ENCODE results near the gene PLAAT3. TPM values are rescaled to one million over a fixed set of nuclear protein-coding genes. Genes with fewer than 3 reads are reported as not detected.

PLAAT3 gene
- total RNA-seq, 1 experiment from 2014 or later: 32.6 TPM

DNA sequence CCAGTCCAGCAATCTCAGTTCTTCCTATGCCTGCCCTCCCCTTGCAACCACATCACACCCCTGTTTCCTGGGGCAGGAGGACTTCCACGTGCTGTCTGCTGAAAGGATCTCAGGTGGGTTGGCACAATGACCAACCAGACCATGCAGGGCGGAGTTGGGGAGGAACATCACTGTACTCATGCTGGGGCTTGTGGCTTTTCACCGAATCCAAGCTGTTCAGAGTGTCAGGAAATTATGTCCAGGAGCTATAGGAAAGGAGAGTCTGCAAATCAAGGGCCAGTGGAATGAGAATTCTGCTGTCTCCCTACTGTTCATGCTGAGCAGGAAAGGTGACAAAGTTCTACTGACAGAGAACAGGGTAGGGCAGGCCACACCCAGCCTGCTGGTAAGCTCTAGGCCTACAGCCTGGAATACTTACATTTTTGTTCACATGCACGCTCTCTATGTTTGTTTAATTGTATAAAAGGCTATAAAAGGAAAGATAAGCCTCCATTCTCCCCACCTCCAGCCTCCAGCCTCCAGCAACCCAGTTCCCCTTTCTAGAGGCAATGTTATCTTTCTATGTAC, 49.4 kb downstream of the PLAAT3 start:
- H3K9me3 ChIP-seq (ENCODE audit: control insufficient read depth, insufficient read depth, low read depth, low read length): no peaks in the 10 kb centered on the region
- in situ Hi-C loops (cut with HindIII; ENCODE audit: low pct_unique_long_range_greater_than_20kb, low sequenced_read_pairs) (no loop called here), intact Hi-C loops (cut with micrococcal nuclease; ENCODE audit: unreplicated experiment) (no loop called here)
- no peak overlapping the region for H3K27ac ChIP-seq (ENCODE audit: low read length)
- ChIA-PET CTCF (no interaction called here), POLR2A (no interaction called here)
- DNase-seq (ENCODE audit: low read depth, low spot score) (no peak), ATAC-seq (no peak)
- H3K4me1 ChIP-seq (ENCODE audit: control insufficient read depth, insufficient read depth, low read length): peaks cover 7% of the 10 kb centered on the region
- no peaks in the 10 kb centered on the region for H3K36me3 ChIP-seq (ENCODE audit: control insufficient read depth, insufficient read depth, low read length)
- H3K27me3 ChIP-seq (ENCODE audit: control insufficient read depth, insufficient read depth, low read length): no peaks in the 10 kb centered on the region
- no TSS peak for BruUV-seq (replicated peaks)
- H3K4me3 ChIP-seq (ENCODE audit: low read depth in 2 of 2, low read length in 2 of 2): no peak overlapping the region
- TF ChIP-seq SIN3A (IDR thresholded peaks at IDR 0.05; ENCODE audit: borderline replicate concordance, insufficient read depth, low read depth, low read length): no peak
- no peak for TF ChIP-seq POLR2AphosphoS5 (IDR thresholded peaks at IDR 0.05; ENCODE audit: low read depth, low read length)
- TF ChIP-seq, protein P1, sequence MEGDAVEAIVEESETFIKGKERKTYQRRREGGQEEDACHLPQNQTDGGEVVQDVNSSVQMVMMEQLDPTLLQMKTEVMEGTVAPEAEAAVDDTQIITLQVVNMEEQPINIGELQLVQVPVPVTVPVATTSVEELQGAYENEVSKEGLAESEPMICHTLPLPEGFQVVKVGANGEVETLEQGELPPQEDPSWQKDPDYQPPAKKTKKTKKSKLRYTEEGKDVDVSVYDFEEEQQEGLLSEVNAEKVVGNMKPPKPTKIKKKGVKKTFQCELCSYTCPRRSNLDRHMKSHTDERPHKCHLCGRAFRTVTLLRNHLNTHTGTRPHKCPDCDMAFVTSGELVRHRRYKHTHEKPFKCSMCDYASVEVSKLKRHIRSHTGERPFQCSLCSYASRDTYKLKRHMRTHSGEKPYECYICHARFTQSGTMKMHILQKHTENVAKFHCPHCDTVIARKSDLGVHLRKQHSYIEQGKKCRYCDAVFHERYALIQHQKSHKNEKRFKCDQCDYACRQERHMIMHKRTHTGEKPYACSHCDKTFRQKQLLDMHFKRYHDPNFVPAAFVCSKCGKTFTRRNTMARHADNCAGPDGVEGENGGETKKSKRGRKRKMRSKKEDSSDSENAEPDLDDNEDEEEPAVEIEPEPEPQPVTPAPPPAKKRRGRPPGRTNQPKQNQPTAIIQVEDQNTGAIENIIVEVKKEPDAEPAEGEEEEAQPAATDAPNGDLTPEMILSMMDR (IDR thresholded peaks at IDR 0.05): no peak
- TF ChIP-seq TCF7L2 (IDR thresholded peaks at IDR 0.05; ENCODE audit: low read depth, low read length): no peak
- TF ChIP-seq, protein P2, sequence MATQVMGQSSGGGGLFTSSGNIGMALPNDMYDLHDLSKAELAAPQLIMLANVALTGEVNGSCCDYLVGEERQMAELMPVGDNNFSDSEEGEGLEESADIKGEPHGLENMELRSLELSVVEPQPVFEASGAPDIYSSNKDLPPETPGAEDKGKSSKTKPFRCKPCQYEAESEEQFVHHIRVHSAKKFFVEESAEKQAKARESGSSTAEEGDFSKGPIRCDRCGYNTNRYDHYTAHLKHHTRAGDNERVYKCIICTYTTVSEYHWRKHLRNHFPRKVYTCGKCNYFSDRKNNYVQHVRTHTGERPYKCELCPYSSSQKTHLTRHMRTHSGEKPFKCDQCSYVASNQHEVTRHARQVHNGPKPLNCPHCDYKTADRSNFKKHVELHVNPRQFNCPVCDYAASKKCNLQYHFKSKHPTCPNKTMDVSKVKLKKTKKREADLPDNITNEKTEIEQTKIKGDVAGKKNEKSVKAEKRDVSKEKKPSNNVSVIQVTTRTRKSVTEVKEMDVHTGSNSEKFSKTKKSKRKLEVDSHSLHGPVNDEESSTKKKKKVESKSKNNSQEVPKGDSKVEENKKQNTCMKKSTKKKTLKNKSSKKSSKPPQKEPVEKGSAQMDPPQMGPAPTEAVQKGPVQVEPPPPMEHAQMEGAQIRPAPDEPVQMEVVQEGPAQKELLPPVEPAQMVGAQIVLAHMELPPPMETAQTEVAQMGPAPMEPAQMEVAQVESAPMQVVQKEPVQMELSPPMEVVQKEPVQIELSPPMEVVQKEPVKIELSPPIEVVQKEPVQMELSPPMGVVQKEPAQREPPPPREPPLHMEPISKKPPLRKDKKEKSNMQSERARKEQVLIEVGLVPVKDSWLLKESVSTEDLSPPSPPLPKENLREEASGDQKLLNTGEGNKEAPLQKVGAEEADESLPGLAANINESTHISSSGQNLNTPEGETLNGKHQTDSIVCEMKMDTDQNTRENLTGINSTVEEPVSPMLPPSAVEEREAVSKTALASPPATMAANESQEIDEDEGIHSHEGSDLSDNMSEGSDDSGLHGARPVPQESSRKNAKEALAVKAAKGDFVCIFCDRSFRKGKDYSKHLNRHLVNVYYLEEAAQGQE (IDR thresholded peaks at IDR 0.05; ENCODE audit: insufficient read depth in 1 of 2, low read depth in 2 of 2, low read length in 1 of 2): no peak

DNA sequence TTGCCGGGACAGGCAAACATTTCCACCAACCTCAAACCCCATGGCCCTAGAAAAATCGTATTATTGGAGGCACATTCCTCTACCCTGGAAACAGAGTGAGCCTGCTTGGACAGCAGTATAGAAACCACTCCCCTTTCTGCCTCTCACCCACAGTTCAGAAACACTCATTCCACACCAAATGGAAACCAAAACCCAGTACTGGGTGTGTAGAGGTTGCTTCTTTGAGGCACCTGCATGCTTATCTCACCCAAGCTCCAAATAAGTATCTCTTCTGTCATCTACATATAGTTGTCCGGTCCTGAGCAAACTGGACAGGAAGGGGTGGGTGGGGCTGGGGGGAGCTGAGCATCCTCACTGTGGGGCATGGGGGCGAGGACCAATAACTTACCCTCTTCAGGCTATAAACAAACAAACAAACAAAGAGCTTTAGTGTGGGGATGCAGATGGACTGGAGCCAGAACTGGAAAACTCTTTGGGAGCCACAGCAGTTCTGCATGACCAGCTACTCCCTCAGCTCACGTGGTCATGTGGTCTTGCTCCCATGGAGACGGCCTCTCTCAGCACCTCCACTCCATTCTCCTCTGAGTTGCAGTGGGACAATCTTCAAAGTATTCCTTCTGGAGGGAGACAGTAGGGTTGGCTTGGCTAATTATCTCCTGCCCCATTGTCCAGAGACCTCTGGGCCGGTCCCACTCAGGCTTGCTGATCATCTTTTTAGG, 50.0 kb downstream of the PLAAT3 start:
- no peak for DNase-seq (ENCODE audit: low read depth, low spot score)
- no peak for ATAC-seq
- in situ Hi-C loops (cut with HindIII; ENCODE audit: low pct_unique_long_range_greater_than_20kb, low sequenced_read_pairs): no loop called here
- Histone ChIP-seq H3K4me3 (ENCODE audit: low read depth in 2 of 2, low read length in 2 of 2) (no peak overlapping the region), H3K27me3 (ENCODE audit: control insufficient read depth, insufficient read depth, low read length) (no peaks in the 10 kb centered on the region), H3K36me3 (ENCODE audit: control insufficient read depth, insufficient read depth, low read length) (no peaks in the 10 kb centered on the region), H3K4me1 (ENCODE audit: control insufficient read depth, insufficient read depth, low read length) (peaks cover 7% of the 10 kb centered on the region), H3K9me3 (ENCODE audit: control insufficient read depth, insufficient read depth, low read depth, low read length) (no peaks in the 10 kb centered on the region), H3K27ac (ENCODE audit: low read length) (no peak overlapping the region)
- BruUV-seq (replicated peaks): no TSS peak
- POLR2A ChIA-PET: interaction anchor here (0.6 kb wide), 1 partner anchor 9 kb away, joined by 3 read pairs; no protein-coding TSS in a partner anchor
- TF ChIP-seq POLR2AphosphoS5 (IDR thresholded peaks at IDR 0.05; ENCODE audit: low read depth, low read length) (no peak), TCF7L2 (IDR thresholded peaks at IDR 0.05; ENCODE audit: low read depth, low read length) (no peak), SIN3A (IDR thresholded peaks at IDR 0.05; ENCODE audit: borderline replicate concordance, insufficient read depth, low read depth, low read length) (no peak)
- TF ChIP-seq, protein P1 (IDR thresholded peaks at IDR 0.05): no peak
- TF ChIP-seq, protein P2 (IDR thresholded peaks at IDR 0.05; ENCODE audit: insufficient read depth in 1 of 2, low read depth in 2 of 2, low read length in 1 of 2): no peak
- intact Hi-C loops (cut with micrococcal nuclease; ENCODE audit: unreplicated experiment): no loop called here
- CTCF ChIA-PET: interaction anchor here (0.7 kb wide), 1 partner anchor 42 kb away, joined by 13 read pairs; no protein-coding TSS in a partner anchor
